HG02678 (cell line): Measurements from ENCODE around the gene TCEAL3.
"Not testable (repeated sequence)": the region's sequence is repeated elsewhere in the genome, so short reads cannot be mapped to it uniquely, and the experiment has no call there.

Experiments
- ATAC-seq: cut with Tn5 transposase; IDR thresholded peaks from one replicate; pipeline ENCODE4 v1.9.1; 2021; ENCODE audit warnings: mild to moderate bottlenecking, moderate library complexity; ENCODE audit not compliant: unreplicated experiment

TCEAL3 gene, protein sequence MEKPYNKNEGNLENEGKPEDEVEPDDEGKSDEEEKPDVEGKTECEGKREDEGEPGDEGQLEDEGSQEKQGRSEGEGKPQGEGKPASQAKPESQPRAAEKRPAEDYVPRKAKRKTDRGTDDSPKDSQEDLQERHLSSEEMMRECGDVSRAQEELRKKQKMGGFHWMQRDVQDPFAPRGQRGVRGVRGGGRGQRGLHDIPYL

DNA sequence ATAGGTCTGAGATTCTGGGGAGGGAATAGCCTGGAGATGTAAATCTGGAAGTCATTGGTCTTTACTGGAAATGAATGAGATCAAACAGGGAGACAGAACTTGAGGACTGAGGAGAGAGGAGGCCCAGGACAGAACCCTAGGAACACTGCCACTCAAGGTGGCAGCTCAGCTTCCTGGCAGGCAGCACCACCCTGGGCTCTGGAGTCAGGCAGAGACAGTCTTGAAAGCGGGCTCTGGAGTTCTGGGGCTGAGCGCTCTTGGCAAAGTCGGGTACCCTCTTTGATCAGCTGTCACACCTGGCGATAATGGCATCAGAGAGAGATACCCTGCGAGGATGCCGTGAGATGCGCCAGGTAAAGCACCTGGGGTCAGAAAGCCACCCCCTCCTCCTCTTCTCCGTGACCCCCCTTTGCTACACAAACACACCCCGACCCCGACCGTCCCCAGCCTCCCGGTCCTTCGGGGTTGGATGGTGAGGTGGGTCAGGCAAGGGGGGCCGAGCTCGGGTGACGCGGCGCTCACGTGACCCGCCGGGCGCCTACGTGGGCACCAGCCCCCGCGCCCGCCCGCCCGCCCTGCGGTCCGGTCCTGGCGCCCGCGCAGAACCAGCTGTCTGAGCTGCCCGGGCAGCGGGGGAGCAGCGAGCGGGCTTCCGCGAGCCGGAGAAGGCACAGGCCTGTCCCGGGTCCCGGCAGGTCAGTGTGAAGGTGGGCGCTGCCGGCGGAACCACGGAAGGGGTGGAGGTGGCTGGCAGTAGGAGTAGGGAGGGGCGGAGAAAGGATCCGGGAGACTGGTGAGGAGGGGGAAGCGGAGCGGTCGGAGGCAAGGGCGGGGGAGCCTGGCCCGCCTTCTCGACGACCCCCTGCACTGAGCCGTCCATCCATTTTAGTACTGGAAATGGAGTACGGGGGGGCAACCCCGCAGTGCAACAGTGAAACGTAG lies at the start of gene TCEAL3:
Gene TCEAL3 (plus strand): TSS at position 600 of the 942 bp plus-strand sequence. CDS start 1,102 bp downstream, outside the sequence.
- ATAC-seq: peak; percentile 83

DNA sequence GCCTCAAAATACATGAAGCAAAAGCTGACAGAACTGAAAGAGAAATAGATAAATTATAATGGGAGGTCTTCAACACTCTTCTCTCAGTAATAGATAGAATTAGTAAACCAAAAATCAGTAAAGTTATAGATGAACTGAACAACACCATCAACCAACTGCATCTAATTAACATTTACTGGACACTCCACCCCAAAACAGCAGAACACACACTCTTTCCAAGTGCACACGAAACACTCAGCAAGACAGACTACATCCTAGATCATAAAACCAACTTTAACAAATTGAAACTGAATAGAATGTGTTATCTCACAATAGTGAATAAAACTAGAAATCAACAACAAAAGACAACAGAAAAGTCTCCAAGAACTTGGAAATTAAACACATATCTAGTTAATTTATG lies 47.5 kb upstream of the TCEAL3 start:
- no peak for ATAC-seq

DNA sequence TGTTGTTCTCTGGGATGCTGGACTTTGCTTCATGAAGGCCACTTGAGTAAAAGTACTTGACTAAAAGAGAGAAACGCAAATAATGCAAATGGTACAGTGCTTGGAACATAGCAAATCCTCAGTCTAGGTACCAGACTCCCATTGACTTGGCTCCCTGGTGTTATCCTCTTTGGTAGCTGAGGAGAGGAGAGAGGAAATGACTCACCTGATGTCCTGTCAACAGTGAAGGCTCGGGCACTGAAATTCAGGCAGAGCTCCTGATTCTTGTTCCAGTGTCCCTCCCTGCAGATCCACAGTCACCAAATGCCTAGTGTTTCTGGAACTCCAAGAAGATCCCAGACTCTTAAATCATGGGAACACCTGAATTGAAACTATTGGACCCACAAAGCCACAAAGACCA lies 45.0 kb upstream of the TCEAL3 start:
- no peak for ATAC-seq

DNA sequence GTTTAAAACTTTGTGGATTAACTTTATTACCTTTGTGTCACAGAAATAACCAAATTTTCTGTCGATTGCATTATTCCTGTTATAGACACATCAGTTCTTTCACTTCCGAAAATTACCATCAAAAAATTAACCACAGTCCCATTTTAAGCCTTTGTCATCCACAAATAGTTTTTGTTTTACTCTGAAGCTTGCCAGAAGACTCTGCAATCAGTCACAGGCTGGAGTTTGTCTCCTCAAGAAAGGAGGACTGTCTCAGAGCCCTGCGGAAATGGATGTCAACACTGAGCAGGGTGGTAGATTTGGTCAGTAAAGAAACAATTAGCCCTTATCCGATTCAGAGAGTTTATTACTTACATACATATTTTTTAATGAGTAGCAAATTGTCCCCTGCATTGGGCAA lies 42.6 kb upstream of the TCEAL3 start:
- ATAC-seq: no peak

DNA sequence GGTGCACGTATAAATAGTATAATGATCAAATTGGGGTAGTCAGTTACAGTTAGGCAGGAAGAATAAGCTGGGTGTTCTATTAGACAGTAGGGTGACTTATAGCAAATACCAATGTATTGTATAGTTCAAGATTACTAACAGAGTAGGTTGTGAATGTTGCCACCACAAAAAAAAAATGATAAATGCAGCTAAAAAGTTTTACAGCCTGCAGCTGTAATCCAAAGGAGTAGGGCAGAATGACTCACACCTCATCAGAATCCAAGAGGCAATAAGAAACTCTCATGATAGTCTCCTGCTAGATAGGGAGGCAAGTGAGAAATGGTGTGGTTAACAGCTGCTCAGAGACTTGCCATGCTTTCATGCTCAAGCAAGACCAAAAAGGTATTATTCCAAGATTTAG lies 42.0 kb upstream of the TCEAL3 start:
- ATAC-seq: no peak

DNA sequence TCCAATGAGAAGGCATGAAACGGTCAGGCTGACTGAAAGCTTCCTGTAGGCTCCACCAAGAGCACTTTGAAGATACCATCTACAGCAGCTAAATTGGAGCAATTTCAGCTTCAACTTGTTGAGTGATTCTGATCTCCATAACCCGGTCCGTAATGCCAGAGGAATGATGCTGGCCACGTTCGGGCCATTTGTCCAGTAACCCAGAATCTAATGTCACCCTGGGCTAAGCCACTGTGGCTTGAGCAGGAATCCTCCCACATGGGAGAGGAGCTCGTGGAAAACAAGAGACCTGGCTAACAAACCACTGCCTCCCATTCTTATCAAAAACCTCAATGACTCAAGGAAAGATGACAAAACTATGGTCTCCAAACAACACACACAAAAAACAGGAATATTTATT lies 36.6 kb upstream of the TCEAL3 start:
- ATAC-seq: no peak

DNA sequence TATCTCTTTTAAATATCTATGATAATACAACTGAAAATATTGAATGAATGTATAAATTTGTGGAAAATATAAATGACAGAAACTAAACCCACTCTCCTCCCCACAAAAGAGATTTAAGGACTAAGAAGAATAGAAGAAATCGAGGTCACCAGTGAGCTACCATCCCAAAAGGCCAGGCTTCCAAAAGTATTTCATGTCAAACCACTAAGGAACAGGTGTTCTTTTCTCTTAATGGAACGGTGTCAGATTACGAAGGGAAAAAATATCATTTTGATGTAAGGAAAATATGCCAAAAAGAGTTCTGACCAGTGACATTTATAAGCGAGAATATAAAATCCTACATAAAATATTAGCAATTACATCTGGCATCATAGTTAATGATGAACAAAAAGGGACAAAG lies 36.0 kb upstream of the TCEAL3 start:
- ATAC-seq: no peak

DNA sequence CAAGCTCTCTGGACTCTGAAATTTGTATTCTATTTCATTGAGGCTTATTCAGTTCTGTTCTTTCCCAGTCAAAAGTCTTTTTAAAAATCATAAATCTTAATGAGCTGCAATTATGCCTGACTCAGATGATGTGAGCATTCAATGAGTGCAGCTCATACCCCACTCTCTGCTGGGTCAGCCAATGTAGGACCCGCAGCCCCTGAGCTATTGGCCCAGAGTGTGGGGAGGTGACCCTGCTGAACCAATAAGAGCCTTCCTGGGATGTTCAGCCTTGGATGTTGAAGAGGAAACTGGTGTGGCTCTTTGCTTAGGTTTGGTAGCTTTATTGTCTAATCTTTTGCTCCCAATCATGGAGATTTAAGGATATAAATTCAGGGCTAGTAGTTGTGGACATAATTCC lies 34.6 kb upstream of the TCEAL3 start:
- ATAC-seq: no peak

DNA sequence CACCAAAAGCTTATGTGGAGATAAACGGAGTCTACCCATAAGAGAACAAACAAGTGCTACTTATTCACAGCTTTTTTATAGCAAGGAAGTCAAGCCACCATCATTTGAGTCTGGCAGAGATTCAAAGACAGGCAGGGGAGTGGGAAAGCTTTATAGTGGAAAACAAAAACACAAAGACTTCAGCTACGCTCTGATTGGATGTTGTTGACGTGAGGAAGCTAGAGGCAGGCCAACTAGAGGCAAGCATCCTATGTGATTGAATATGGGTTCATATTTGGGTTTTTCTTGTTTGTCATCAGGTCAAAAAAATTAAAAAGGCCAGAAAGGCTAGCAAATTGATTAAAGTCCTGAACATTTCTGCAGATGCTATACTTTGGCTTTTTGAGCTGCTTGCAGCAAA lies 23.2 kb upstream of the TCEAL3 start:
- no peak for ATAC-seq

DNA sequence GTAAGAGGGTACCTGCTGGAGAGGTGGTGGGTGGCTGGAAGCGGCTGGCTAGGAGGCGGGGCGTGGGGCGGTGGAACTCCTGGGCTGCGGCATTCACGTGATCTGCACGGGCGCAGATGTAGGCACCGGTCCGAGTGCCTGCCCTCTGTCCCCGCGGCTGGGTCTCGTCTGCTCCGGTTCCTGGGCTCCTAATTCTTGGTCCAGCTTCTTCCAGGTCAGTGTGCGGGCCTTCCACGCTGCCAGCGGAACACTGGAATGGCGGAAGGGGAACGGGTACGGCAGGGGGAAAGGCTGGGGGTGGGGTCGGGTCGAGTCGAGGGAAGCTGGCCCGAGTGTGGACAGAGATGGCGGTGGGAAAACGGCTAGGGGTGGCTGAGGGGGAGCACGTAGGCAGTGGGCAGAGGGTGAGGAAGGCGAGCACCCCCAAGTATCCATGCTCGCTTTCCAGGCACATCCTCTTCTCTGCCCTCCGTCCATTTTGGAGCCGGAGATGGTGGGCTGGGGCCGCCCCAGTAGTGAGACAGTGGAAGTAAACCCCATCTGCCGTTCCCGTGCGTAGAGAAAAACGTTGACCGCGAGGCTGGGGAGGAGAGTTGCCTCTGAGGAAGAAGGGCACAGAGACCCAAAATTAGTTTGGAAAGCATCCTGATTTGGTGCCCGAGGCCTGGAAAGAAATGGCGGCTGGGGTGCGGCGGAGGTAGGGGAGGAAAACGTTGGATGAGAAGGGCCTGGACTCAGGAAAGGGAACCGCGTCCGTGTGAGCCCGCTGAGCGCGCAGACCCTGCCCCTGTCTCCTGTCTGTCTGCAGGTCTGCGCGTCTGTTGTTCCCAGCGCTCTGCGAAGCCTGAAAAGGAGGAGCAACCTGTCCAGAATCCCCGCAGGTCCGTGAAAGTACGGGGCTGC lies 22.1 kb upstream of the TCEAL3 start, which contains the start of gene TCEAL4:
Gene TCEAL4 (plus strand): TSS at position 105 of the 903 bp plus-strand sequence. CDS start 1,161 bp downstream, outside the sequence.
- ATAC-seq: peak; percentile 90

DNA sequence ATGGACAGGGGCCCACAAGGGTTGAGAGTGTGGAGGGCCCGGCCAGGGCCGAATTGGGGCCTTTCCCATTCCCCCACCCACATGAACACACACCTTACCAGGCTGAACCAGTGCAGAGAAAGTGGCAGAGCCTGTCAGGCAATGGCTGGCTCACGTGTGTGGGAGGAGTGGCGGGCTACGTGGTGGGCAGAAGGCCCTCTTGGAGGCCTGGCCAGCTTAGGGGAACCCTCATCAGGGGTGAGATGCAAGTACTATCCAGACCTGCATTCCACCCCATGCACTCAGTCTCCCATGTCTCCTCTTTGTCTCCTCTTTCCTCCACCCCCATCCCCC lies 21.5 kb upstream of the TCEAL3 start:
- ATAC-seq: peak; percentile 44

DNA sequence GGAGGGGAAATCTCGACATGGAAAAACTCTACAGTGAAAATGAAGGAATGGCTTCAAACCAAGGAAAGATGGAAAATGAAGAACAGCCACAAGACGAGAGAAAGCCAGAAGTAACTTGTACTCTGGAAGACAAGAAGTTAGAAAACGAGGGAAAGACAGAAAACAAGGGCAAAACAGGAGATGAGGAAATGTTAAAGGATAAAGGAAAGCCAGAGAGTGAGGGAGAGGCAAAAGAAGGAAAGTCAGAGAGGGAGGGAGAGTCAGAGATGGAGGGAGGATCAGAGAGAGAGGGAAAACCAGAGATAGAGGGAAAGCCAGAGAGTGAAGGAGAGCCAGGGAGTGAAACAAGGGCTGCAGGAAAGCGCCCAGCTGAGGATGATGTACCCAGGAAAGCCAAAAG lies 21.1 kb upstream of the TCEAL3 start:
- ATAC-seq: no peak

DNA sequence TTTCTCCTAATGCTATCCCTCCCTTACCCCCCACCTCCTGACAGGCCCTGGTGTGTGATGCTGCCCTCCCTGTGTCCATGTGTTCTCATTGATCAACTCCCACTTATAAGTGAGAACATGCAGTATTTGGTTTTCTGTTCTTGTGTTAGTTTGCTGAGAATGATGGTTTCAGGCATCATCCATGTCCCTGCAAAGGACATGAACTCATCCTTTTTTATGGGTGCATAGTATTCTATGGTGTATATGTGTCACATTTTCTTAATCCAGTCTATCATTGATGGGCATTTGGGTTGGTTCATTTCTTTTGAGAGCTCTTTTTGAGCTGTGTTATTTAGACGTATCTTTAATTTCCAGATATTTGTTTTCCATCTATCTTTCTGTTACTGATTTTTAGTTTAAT lies 15.5 kb upstream of the TCEAL3 start:
- ATAC-seq: not testable (repeated sequence)

DNA sequence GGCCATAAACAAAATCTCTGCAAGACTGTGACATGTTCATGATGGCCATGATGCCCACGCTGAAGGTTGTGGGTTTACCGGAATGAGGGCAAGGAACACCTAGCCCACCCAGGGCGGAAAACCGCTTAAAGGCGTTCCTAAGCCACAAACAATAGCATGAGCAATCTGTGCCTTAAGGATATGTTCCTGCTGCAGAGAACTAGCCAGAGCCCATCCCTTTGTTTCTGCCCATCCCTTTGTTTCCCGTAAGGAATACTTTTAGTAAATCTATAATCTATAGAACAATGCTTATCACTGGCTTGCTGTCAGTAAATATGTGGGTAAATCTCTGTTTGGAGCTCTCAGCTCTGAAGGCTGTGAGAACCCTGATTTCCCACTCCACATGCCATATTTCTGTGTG lies 12.6 kb upstream of the TCEAL3 start:
- ATAC-seq: not testable (repeated sequence)

DNA sequence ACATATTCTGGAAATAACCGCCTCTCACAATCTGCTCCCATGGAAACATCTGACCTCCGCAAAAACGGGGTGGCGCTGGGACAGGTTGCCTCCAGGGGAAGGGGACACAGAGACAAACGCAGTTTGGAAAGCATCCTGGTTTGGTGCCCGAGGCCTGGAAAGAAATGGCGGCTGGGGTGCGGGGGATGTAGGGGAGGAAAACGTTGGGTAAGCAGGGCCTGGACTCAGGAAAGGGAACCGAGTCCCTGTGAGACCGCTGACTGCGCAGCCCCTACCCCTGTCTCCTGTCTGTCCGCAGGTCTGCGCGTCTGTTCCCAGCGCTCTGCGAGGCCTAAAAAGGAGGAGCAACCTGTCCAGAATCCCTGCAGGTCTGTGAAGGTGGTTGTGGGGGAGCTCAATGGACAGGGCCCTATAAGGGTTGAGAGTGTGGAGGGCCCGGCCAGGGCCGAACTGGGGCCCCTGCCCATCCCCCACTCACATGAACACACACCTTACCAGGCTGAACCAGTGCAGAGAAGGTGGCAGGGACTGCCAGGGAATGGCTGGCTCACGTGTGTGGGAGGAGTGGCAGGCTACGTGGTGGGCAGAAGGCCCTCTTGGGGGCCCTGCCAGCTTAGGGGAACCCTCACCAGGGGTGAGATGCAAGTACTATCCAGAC lies 672 bp downstream of the TCEAL3 start:
- peak; percentile 25 for ATAC-seq

DNA sequence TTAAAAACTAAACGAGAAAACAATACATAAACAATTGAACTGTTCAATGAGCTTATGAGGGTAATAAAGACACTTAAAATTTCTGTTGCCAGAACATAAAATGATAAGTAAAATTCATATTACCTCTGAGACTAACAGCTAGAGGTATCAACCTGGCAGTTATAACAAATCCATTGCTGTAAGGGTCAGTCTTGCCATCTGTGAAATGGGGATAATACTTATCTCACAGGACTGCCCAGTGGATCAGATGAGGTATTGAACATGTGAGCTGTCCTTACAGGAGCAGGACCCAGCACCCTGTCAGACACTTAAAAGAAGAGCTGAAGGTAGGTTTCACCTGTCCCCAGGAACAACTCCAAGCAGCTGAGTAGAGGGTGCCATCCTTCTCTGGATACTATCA lies 2.5 kb downstream of the TCEAL3 start:
- no peak for ATAC-seq

DNA sequence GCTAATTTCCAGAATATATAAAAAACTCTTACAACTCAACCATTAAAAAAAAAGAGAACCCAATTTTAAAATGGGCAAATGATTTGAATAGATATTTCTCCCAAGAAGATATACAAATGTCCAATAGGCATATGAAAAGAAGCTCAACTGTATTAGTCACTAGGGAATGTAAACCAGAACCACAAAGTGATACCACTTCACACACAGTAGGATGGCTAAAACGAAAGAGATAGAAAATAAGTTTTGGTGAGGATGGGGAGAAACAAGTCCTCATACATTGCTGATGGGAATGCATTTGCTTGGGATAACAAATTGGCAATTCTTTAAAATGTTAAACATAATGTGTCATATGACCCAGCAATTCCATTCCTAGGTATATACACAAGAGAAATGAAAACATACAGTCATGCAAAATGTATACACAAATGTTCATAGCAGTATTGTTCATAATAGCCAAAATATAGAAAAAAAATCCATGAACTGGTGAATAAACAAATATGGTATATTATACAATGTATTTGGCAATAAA lies 5.7 kb downstream of the TCEAL3 start:
- no peak for ATAC-seq

DNA sequence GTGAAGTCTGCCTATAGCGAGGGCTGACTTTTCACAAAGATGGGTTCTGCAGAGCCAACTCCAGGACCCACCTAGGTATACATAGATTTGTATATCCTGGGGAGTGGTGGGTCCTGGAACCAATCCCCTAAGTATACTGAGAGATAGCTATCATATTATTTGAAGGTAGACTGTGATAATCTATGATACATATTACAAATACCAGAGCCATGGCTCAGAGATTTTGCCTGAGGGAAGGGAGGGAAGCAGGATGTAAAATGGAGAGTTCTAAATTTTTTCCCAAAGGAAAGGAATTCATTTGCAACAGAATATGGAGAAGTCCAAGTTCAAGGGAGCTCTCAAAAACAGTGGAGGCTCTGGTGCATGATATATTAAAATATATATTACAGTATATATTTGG lies 7.2 kb downstream of the TCEAL3 start:
- ATAC-seq: no peak

DNA sequence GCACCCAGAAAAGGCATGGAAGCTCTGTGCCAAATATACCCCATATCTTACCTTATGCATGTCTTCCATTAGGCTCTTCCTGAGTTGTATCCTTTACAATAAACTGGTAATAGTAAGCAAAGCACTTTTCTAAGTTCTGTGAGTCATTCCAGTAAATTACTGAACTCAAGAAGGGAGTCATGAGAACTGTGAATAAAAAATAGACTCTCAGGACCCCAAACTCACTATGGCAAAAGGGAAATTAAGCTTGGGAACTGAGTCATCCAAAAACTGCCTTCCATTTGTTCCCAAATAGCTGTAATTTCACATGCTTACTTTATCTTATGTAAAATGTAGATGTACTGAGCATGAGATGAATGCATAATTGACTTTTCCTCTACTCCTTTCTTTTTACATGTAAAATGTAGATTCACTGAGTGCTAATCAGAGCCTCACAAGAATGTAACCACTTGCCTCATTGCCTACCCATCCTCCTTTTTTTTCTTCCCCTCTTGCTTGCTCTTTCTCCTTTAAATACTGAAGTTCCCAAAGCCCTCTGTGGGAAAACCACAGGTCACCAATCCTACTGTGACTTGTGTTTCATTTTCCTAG lies 8.1 kb downstream of the TCEAL3 start:
- ATAC-seq: no peak

DNA sequence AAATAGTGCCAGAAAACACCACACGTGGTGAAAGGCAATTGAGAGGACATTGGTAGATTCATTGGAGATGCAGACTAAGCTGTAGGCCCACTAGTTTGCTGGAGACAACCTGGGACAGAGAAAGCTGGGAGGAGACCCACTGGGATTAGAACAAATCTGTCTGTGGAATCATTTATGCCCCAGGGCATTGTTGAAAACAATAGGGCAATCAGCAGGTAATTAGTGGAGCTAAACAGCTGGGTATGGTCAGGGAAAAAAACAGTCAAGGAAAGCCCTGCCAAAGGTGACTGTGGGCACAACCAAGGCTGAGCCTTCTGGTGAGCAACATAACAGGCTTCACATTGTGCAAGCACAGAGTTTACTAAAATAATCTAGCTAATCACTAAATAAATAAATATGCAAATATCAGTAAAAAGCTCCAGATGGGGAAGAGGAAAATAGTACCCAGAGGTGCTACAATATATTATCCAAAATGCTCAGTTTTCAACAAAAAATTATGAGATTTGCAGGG lies 9.0 kb downstream of the TCEAL3 start:
- no peak for ATAC-seq
